HEK293T (cell line): ENCODE results near the gene CFAP100.

Source experiments
- CTCF ChIA-PET: fragments of 350-600 bp; formaldehyde crosslinking; extraction: SDS; loops from one replicate; lab custom pipeline; 2021; ENCODE audit warnings: antibody characterized with exemption, inconsistent platforms; lab: Yijun Ruan, JAX
- POLR2A ChIA-PET: fragments of 350-600 bp; formaldehyde crosslinking; extraction: SDS; loops from one replicate; lab custom pipeline; 2020; ENCODE audit warnings: antibody characterized with exemption, inconsistent platforms; lab: Yijun Ruan, JAX
- DNase-seq: peaks from one replicate; pipeline ENCODE4 v3.0.0; 2012; ENCODE audit warnings: mixed read lengths; ENCODE audit errors: extremely low spot score
- ARNT ChIP-seq: fragments of 450-650 bp; IDR thresholded peaks from 2 replicates; pipeline ENCODE4 v1.6.1; 2017; ENCODE audit warnings: mild to moderate bottlenecking
- BHLHE40 ChIP-seq: fragments of 450-650 bp; IDR thresholded peaks from 2 replicates; pipeline ENCODE4 v1.6.1; 2016; ENCODE audit warnings: mild to moderate bottlenecking, moderate library complexity, borderline replicate concordance
- CTBP1 ChIP-seq: fragments of 450-650 bp; IDR thresholded peaks from 2 replicates; pipeline ENCODE4 v1.6.1; 2016; ENCODE audit warnings: borderline replicate concordance
- ELF4 ChIP-seq: fragments of 450-650 bp; IDR thresholded peaks from 2 replicates; pipeline ENCODE4 v1.6.1; 2017; ENCODE audit warnings: antibody characterized with exemption
- FOXA1 ChIP-seq: fragments of 450-650 bp; IDR thresholded peaks from 2 replicates; pipeline ENCODE4 v1.6.1; 2016; ENCODE audit warnings: mild to moderate bottlenecking
- FOXK2 ChIP-seq: fragments of 450-650 bp; IDR thresholded peaks from 2 replicates; pipeline ENCODE4 v1.6.1; 2016; ENCODE audit warnings: mild to moderate bottlenecking
- FOXM1 ChIP-seq: fragments of 450-650 bp; IDR thresholded peaks from 2 replicates; pipeline ENCODE4 v1.6.1; 2017; ENCODE audit warnings: mild to moderate bottlenecking, borderline replicate concordance
- HDGF ChIP-seq: fragments of 450-650 bp; IDR thresholded peaks from 2 replicates; pipeline ENCODE4 v1.6.1; 2017; ENCODE audit warnings: antibody characterized with exemption, borderline replicate concordance
- L3MBTL2 ChIP-seq: fragments of 450-650 bp; conservative IDR thresholded peaks from 2 replicates; pipeline ENCODE4 v1.6.1; 2016; ENCODE audit warnings: mild to moderate bottlenecking
- LEF1 ChIP-seq: fragments of 450-650 bp; IDR thresholded peaks from 2 replicates; pipeline ENCODE4 v1.6.1; 2017; ENCODE audit warnings: mild to moderate bottlenecking, borderline replicate concordance
- NFRKB ChIP-seq: fragments of 450-650 bp; IDR thresholded peaks from 2 replicates; pipeline ENCODE4 v1.6.1; 2016; ENCODE audit warnings: mild to moderate bottlenecking, moderate library complexity
- PKNOX1 ChIP-seq: fragments of 450-650 bp; IDR thresholded peaks from 2 replicates; pipeline ENCODE4 v1.6.1; 2016
- SP1 ChIP-seq: fragments of 450-650 bp; IDR thresholded peaks from 2 replicates; pipeline ENCODE4 v1.6.1; 2017
- SUZ12 ChIP-seq: fragments of 450-650 bp; IDR thresholded peaks from 2 replicates; pipeline ENCODE4 v1.6.1; 2016; ENCODE audit warnings: mild to moderate bottlenecking
- TARDBP ChIP-seq: fragments of 450-650 bp; IDR thresholded peaks from 2 replicates; pipeline ENCODE4 v1.6.1; 2016
- ZNF384 ChIP-seq: fragments of 450-650 bp; IDR thresholded peaks from 2 replicates; pipeline ENCODE4 v1.6.1; 2016

Gene CFAP100

GRCh38 chr3:126456211-126456610, 61.5 kb downstream of the CFAP100 start:
- ChIA-PET CTCF (no interaction called here), POLR2A (interaction anchor here (1.1 kb wide), 1 partner anchor 20 kb away, joined by 3 read pairs; the partner anchor contains the start of gene ZXDC)
- DNase-seq, result no peak

DNA sequence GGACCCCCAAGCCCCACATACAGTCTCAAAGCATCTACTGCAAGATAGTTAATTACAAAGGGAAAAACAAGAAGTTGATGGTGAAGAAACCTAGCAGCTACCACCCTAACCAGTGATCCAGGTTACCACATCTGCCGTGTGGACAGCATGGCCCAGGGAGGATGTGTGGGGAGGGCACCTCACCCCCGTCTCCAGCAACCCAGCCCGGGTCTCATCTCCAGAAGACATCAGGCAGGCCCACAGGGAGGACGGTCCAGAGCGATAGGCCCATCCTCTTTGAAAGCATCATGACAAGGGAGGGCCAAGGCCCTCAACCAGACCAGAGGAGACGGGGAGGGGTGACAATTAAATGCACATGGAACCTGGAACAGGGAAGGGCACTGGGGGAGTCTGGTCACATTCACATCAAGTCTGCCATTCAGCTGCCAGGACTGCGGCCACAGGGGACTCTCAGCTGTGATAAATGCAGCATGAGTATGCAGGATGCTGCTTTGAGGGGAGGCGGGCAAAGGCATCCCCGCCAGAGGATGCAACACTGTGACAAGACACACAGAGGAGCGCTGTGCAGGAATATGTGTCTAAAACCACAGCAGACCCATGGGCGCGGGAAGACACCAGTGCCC, 62.2 kb downstream of the CFAP100 start:
- ChIA-PET CTCF (no interaction called here), POLR2A (interaction anchor here (1.1 kb wide), 1 partner anchor 19 kb away, joined by 3 read pairs; the partner anchor contains the start of gene ZXDC)
- no peak for DNase-seq
- TF ChIP-seq SP1 (no peak), ELF4 (no peak), L3MBTL2 (no peak), FOXK2 (no peak), HDGF (no peak), TARDBP (no peak), FOXM1 (no peak), PKNOX1 (no peak)

More at GRCh38 chr3:126456211-126456610, 61.5 kb downstream of the CFAP100 start:
- TF ChIP-seq L3MBTL2, result no peak

DNA sequence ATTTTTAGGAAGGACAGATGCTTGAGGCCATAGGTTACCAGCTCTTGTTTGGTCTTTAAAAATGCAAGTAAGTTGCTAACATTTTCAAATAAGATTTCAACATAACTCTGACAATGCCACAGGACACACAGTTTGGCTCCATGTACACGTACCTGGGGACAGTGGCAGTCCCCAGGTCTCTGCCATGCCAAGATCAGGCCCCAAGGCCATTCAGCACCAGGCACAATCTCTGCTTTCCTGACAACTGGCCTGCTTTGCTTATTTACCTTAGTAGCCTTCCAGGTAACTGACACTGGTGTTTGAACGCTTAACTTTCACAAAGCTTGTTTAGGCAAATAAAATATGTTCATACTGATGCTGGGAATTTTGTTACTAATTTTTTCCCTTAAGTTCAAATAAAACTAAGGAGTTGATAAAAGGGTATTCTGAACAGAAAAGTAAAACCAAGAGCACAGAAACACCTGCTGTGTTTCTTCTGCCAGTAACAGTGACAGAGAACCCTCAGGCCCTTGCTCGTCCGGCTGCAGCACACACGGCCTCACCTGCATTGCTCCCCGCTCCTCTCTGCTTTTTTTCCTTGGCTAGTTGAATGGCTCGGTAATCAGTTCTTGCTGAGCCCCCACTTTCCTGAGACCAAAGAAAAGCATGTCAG, 64.5 kb downstream of the CFAP100 start:
- DNase-seq, result no peak
- ChIA-PET POLR2A (no interaction called here), CTCF (interaction anchor here (0.6 kb wide), 1 partner anchor 1792 kb away, joined by 6 read pairs; no protein-coding TSS in a partner anchor)
- no peak for TF ChIP-seq PKNOX1
- no peak for TF ChIP-seq HDGF
- TF ChIP-seq SUZ12, result no peak
- no peak for TF ChIP-seq FOXM1
- no peak for TF ChIP-seq LEF1
- no peak for TF ChIP-seq ZNF384
- no peak for TF ChIP-seq ELF4
- TF ChIP-seq SP1, result no peak
- no peak for TF ChIP-seq FOXA1
- no peak for TF ChIP-seq ARNT
- TF ChIP-seq L3MBTL2, result no peak
- TF ChIP-seq TARDBP, result no peak
- no peak for TF ChIP-seq NFRKB
- no peak for TF ChIP-seq CTBP1
- no peak for TF ChIP-seq FOXK2
- TF ChIP-seq BHLHE40, result no peak

DNA sequence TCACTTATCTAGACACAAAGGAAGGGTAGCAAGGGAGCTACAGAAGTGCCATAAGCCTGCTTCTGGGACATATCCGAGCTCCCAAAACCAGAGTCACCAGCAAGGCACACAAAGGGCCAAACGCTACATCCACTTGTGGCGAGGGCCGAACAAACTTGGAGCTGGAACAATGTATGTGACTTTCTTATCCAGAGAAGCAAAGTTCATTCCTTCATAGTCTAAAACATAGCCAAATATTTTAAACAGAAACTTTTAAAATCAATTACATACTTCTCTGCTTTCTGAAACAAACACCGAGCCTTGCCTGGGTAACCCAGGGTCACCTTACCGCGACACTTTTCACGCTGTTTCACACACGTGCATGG, 65.0 kb downstream of the CFAP100 start:
- ChIA-PET POLR2A (no interaction called here), CTCF (interaction anchor here (0.6 kb wide), 1 partner anchor 1793 kb away, joined by 6 read pairs; no protein-coding TSS in a partner anchor)
- TF ChIP-seq FOXK2, result no peak
- no peak for TF ChIP-seq BHLHE40
- no peak for TF ChIP-seq L3MBTL2
- no peak for TF ChIP-seq CTBP1
- TF ChIP-seq TARDBP, result no peak
- no peak for TF ChIP-seq SP1
- no peak for TF ChIP-seq ZNF384
- no peak for TF ChIP-seq NFRKB
- TF ChIP-seq HDGF, result no peak
- TF ChIP-seq PKNOX1, result no peak
- TF ChIP-seq FOXM1, result no peak
- TF ChIP-seq SUZ12, result no peak
- TF ChIP-seq LEF1, result no peak
- TF ChIP-seq FOXA1, result no peak
- TF ChIP-seq ELF4, result no peak
- TF ChIP-seq ARNT, result no peak
- no peak for DNase-seq

GRCh38 chr3:126460381-126460780, 65.7 kb downstream of the CFAP100 start:
- no peak for DNase-seq
- TF ChIP-seq ZNF384 (no peak), NFRKB (no peak), ELF4 (no peak), TARDBP (no peak), SUZ12 (no peak), ARNT (no peak), SP1 (no peak), PKNOX1 (no peak), FOXA1 (no peak), FOXK2 (no peak), BHLHE40 (no peak), FOXM1 (no peak), CTBP1 (no peak), LEF1 (no peak), HDGF (no peak), L3MBTL2 (no peak)
- ChIA-PET POLR2A (no interaction called here), CTCF (no interaction called here)
